Naive thymus-derived CD8-positive, alpha-beta T cell (primary cell): ENCODE measurements around the gene EXOC4. TPM values are rescaled to one million over a fixed set of nuclear protein-coding genes. Genes with fewer than 3 reads are reported as not detected.
"Not testable (repeated sequence)": the region's sequence is repeated elsewhere in the genome, so short reads cannot be mapped to it uniquely, and the experiment has no call there.

Source experiments
- ATAC-seq, 2 donors: fragments of 150-1000 bp; cut with Tn5 transposase in 1 of 2; sonication (Bioruptor Pico), chemical (Tn5 transposase) in 1 of 2; 1 replicate in 1 of 2; 2 replicates in 1 of 2; pipeline ENCODE4 v1.10.0; 2021; ENCODE audit warnings: mild to moderate bottlenecking in 2 of 2, moderate library complexity in 2 of 2
- POLR2A ChIA-PET: fragments of 350-600 bp; sonication (Branson Sonifier 250); formaldehyde crosslinking; loops from one replicate; lab custom pipeline; 2021; ENCODE audit warnings: antibody characterized with exemption; lab: Charles Lee
- DNase-seq, 10 donors: peaks; one replicate each; pipeline versions ENCODE4 v3.0.0 to v3.0.0-alpha.2; 2020 to 2022
- H3K27ac Mint-ChIP-seq, 10 donors: one replicate each; pipeline ENCODE4 v1.8.0; 2020 to 2022; ENCODE audit warnings: mild to moderate bottlenecking in 10 of 10, mixed read lengths in 10 of 10, moderate library complexity in 4 of 10, inconsistent platforms in 1 of 10
- H3K27me3 Mint-ChIP-seq, 5 donors: one replicate each; pipeline ENCODE4 v1.8.0; 2021 to 2022; ENCODE audit warnings: mixed read lengths in 5 of 5
- H3K36me3 Mint-ChIP-seq, 3 donors: one replicate each; pipeline ENCODE4 v1.8.0; 2020 to 2022; ENCODE audit warnings: mixed read lengths in 3 of 3, mild to moderate bottlenecking in 2 of 3, inconsistent platforms in 1 of 3
- H3K4me1 Mint-ChIP-seq, 4 donors: one replicate each; pipeline ENCODE4 v1.8.0; 2021 to 2022; ENCODE audit warnings: mixed read lengths in 4 of 4
- H3K4me3 Mint-ChIP-seq, 10 donors: one replicate each; pipeline ENCODE4 v1.8.0; 2020 to 2022; ENCODE audit warnings: mild to moderate bottlenecking in 10 of 10, mixed read lengths in 10 of 10, moderate library complexity in 6 of 10, inconsistent platforms in 1 of 10
- H3K9me3 Mint-ChIP-seq, 9 donors: one replicate each; pipeline ENCODE4 v1.8.0; 2020 to 2022; ENCODE audit warnings: mixed read lengths in 9 of 9, mild to moderate bottlenecking in 3 of 9, inconsistent platforms in 1 of 9, moderate library complexity in 1 of 9
- polyA plus RNA-seq, 3 donors: library from polyadenylated mRNA; unstranded; fragments of 300-500 nt; fragmentation: Illumina TruSeq; gene quantifications; one replicate each; pipeline ENCODE4 v1.2.3, GENCODE V29; 2021
- total RNA-seq, 8 experiments: library from RNA in 2 of 8; stranded (reverse) in 2 of 8; gene quantifications; one replicate each; pipeline ENCODE4 v1.2.3 and lab custom pipeline; 2021 to 2026

EXOC4 gene
- total and polyA plus RNA-seq, 5 experiments from 2014 or later, result 29.4 to 68.6 (median 42.4) TPM

- DNase-seq (no peak), ATAC-seq (no peak)
- POLR2A ChIA-PET, result no interaction called here
- Mint-ChIP-seq H3K27ac (no peak overlapping the region), H3K4me1 (peaks cover 0 to 2% (median 0%) of the 10 kb centered on the region in 4 donors), H3K36me3 (peaks cover 14 to 40% (median 32%) of the 10 kb centered on the region in 3 donors), H3K9me3 (peaks cover 0 to 32% (median 10%) of the 10 kb centered on the region in 9 donors), H3K27me3 (no peaks in the 10 kb centered on the region), H3K4me3 (no peak overlapping the region)
Measured at GRCh38 chr7:134073276-134073675, 820.4 kb downstream of the EXOC4 start.

DNA sequence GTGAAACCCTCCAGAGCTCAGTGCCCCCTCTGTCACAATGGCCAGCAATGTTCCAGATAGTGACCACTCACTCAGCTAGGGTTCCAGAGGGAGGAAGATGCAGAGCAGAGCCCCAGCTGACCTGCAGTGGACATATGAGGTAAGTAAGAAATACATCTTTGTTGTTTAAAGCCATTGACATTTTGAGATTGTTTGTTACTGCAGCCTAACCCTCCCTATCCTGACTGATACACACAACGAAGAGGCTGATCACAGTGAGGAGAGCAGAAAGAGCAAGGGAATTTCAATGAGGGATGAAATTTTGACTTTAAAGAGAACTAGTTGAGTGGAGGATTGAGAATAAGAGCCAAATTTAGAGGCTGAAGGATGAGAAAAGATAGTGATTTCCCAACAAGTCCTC is 822.9 kb downstream of the EXOC4 start:
- Mint-ChIP-seq H3K4me1 (no peaks in the 10 kb centered on the region), H3K27ac (no peak overlapping the region), H3K36me3 (peaks cover 13 to 31% (median 22%) of the 10 kb centered on the region in 3 donors), H3K4me3 (no peak overlapping the region), H3K27me3 (no peaks in the 10 kb centered on the region), H3K9me3 (peaks cover 0 to 32% (median 12%) of the 10 kb centered on the region in 9 donors)
- POLR2A ChIA-PET, result no interaction called here
- no peak for ATAC-seq
- no peak for DNase-seq

DNA sequence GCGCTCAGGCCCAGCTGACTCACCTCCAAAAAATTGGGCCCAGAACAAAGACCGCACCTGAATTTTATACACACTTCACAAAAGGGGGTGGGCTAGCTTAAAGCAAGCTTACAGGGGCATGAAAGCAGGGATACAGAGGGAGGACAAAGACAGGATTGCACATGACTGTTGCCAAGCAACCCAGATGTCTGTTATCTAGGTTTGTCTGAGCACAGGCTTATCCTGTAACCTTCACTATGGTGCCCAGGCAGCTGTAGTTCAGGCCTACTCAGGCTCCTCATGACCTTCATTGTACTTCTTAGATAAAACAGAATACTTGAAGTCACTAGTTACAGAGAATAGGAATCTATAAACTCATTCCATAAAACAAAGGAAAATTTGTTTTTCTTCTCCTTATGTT is 824.7 kb downstream of the EXOC4 start:
- POLR2A ChIA-PET, H3K27ac Mint-ChIP-seq, H3K4me1 Mint-ChIP-seq: not testable (repeated sequence)

DNA sequence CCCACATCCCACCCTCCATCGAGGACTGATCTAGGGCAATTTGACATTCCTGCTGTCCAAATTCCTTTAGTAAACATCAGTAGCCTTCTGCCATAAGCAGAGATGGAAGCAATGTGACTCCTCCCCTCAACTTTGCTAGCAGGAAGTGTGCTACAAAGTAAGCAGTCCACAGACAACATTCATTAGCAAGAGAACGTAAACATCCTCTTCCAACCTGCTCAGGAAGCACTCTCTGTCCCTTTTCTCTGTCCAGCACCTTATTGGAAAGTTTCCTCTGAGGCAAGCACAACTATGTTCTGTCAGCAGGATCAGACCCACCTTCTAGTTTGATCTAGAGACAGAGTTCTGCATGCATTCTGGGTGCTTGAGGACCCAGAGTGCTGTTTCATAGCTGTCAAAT is 826.1 kb downstream of the EXOC4 start:
- Mint-ChIP-seq H3K27me3 (no peaks in the 10 kb centered on the region), H3K27ac (no peak overlapping the region), H3K4me1 (no peaks in the 10 kb centered on the region), H3K9me3 (peaks cover 0 to 32% (median 9%) of the 10 kb centered on the region in 9 donors), H3K4me3 (no peak overlapping the region), H3K36me3 (peaks cover 10 to 32% (median 20%) of the 10 kb centered on the region in 3 donors)
- ATAC-seq (no peak), DNase-seq (no peak)
- POLR2A ChIA-PET, result no interaction called here

More for the DNA sequence above, 824.7 kb downstream of the EXOC4 start:
- H3K27me3 Mint-ChIP-seq, DNase-seq, ATAC-seq, H3K4me3 Mint-ChIP-seq: not testable (repeated sequence)
- Mint-ChIP-seq H3K36me3 (peaks cover 10 to 32% (median 22%) of the 10 kb centered on the region in 3 donors), H3K9me3 (peaks cover 0 to 32% (median 12%) of the 10 kb centered on the region in 9 donors)

- Mint-ChIP-seq H3K27ac (no peak overlapping the region), H3K27me3 (no peaks in the 10 kb centered on the region), H3K36me3 (peaks cover 0 to 16% (median 9%) of the 10 kb centered on the region in 3 donors), H3K4me1 (peaks cover 0 to 6% (median 0%) of the 10 kb centered on the region in 4 donors), H3K9me3 (peaks cover 0 to 17% (median 7%) of the 10 kb centered on the region in 9 donors), H3K4me3 (no peak overlapping the region)
- POLR2A ChIA-PET, result no interaction called here
- ATAC-seq, result no peak
- DNase-seq, result no peak
Measured at GRCh38 chr7:134081695-134082094, 828.8 kb downstream of the EXOC4 start.

- Mint-ChIP-seq H3K4me3 (no peak overlapping the region), H3K9me3 (peaks cover 6 to 38% (median 20%) of the 10 kb centered on the region in 9 donors), H3K27me3 (peaks cover 0 to under 1% (median 0%) of the 10 kb centered on the region in 5 donors), H3K4me1 (peaks cover 0 to 6% (median 0%) of the 10 kb centered on the region in 4 donors), H3K27ac (no peak overlapping the region), H3K36me3 (peaks cover 0 to 25% (median 22%) of the 10 kb centered on the region in 3 donors)
- POLR2A ChIA-PET, result no interaction called here
- ATAC-seq, result no peak
- DNase-seq, result no peak
Measured at GRCh38 chr7:134083766-134084487, 831.0 kb downstream of the EXOC4 start.

GRCh38 chr7:134084488-134085144 is 831.7 kb downstream of the EXOC4 start:
- H3K27me3 Mint-ChIP-seq, result peaks cover 0 to 3% (median 0%) of the 10 kb centered on the region in 5 donors
- DNase-seq, result no peak
- peaks cover 3 to 31% (median 29%) of the 10 kb centered on the region in 3 donors for H3K36me3 Mint-ChIP-seq
- no peak overlapping the region for H3K4me3 Mint-ChIP-seq
- no peak overlapping the region for H3K27ac Mint-ChIP-seq
- ATAC-seq, result no peak
- POLR2A ChIA-PET, result no interaction called here
- peaks cover 0 to 6% (median 0%) of the 10 kb centered on the region in 4 donors for H3K4me1 Mint-ChIP-seq
- H3K9me3 Mint-ChIP-seq, result peaks cover 12 to 45% (median 25%) of the 10 kb centered on the region in 9 donors

DNA sequence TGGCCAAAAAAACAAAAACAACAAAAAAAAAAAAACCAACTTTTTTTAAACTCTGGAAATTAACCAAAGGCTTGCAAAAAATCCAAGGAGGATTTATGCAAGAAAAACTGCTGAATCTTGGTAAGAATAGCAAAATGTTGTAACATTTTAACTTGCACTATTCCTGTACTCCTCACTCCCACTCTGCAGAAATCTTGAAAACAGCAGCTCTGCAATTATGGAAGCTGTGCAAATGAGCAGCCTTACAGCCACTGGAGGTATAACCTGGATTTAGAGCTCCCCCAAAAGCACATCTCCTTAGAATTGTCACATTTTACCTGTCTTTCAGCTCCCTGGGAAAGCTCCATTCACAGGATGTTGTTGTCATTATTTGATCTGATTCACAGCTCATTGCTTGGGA is 832.4 kb downstream of the EXOC4 start:
- no peak overlapping the region for H3K4me3 Mint-ChIP-seq
- peaks cover 0 to 6% (median 0%) of the 10 kb centered on the region in 4 donors for H3K4me1 Mint-ChIP-seq
- H3K27me3 Mint-ChIP-seq, result peaks cover 0 to 7% (median 0%) of the 10 kb centered on the region in 5 donors
- H3K36me3 Mint-ChIP-seq, result peaks cover 3 to 37% (median 36%) of the 10 kb centered on the region in 3 donors
- H3K27ac Mint-ChIP-seq, result no peak overlapping the region
- no peak for DNase-seq
- no peak for ATAC-seq
- POLR2A ChIA-PET, result no interaction called here
- H3K9me3 Mint-ChIP-seq, result peaks cover 16 to 52% (median 32%) of the 10 kb centered on the region in 9 donors

DNA sequence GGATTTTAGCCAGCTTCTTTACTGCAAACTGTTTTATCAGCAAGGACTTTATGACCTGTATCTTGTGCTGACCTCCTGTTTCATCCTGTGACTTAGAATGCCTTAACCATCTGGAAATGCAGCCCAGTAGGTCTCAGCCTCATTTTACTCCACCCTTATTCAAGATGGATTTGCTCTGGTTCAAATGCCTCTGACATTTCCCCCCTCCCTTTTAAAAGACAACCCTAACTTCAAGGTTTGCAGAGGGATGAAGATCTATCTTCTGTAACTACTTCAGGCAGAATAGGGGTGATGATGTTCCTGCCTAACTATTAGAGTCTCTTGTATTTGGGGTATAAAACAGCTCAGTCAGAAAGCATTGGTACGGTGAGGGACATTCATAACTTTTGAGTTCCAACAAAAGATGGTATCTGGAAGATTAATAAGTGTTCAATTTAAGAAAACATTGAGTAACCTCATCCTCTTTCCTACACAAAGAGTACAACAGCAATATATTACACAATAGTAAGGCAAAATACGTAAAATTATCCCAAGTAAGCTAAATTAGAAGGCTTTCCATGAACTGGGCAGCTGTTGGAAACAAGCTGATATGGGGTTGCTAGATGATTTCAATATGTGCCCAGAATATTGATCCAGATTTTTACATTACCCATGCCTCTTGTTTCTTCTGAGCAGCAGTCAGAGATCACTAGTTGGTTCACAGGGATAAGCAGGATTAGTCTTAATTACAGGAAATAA is 834.3 kb downstream of the EXOC4 start:
- peaks cover 20 to 63% (median 38%) of the 10 kb centered on the region in 9 donors for H3K9me3 Mint-ChIP-seq
- no peak overlapping the region for H3K27ac Mint-ChIP-seq
- ATAC-seq, result no peak
- peaks cover 0 to 6% (median 0%) of the 10 kb centered on the region in 4 donors for H3K4me1 Mint-ChIP-seq
- DNase-seq, result no peak
- peaks cover 0 to 10% (median 0%) of the 10 kb centered on the region in 5 donors for H3K27me3 Mint-ChIP-seq
- POLR2A ChIA-PET, result no interaction called here
- peaks cover 3 to 38% (median 36%) of the 10 kb centered on the region in 3 donors for H3K36me3 Mint-ChIP-seq
- H3K4me3 Mint-ChIP-seq, result no peak overlapping the region

DNA sequence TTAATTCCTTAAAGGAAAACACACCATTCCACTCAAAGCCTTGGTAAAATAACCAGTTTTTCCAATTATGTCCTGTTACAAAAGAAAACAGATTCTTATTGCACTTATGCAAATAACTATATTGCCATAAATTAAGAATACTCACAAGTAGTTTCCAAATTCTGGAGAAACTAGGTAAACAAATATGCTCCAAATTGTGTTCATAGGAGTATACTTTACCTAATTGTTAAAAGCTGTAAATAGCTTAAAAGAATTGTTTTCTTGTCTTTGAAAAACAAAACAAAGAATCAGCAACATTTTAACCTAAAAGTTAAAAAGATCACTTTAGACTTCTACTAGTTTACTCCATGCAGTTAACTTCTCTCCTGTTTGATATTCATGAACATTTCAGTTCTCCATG is 835.3 kb downstream of the EXOC4 start:
- POLR2A ChIA-PET, result no interaction called here
- H3K4me1 Mint-ChIP-seq, result peaks cover 0 to 6% (median 0%) of the 10 kb centered on the region in 4 donors
- no peak overlapping the region for H3K4me3 Mint-ChIP-seq
- no peak for DNase-seq
- H3K27me3 Mint-ChIP-seq, result peaks cover 0 to 10% (median 0%) of the 10 kb centered on the region in 5 donors
- H3K9me3 Mint-ChIP-seq, result peaks cover 24 to 72% (median 44%) of the 10 kb centered on the region in 9 donors
- H3K36me3 Mint-ChIP-seq, result peaks cover 3 to 42% (median 33%) of the 10 kb centered on the region in 3 donors
- no peak overlapping the region for H3K27ac Mint-ChIP-seq
- no peak for ATAC-seq

GRCh38 chr7:134089446-134089845 is 836.6 kb downstream of the EXOC4 start:
- Mint-ChIP-seq H3K9me3 (peaks cover 30 to 85% (median 56%) of the 10 kb centered on the region in 9 donors), H3K4me1 (peaks cover 0 to 6% (median 0%) of the 10 kb centered on the region in 4 donors)

GRCh38 chr7:134098072-134098471 is 845.2 kb downstream of the EXOC4 start:
- Mint-ChIP-seq H3K4me3 (no peak overlapping the region), H3K36me3 (peaks cover 0 to 38% (median 13%) of the 10 kb centered on the region in 3 donors), H3K27me3 (no peaks in the 10 kb centered on the region), H3K4me1 (no peaks in the 10 kb centered on the region), H3K27ac (no peak overlapping the region), H3K9me3 (peaks cover 13 to 58% (median 38%) of the 10 kb centered on the region in 9 donors)
- POLR2A ChIA-PET, result no interaction called here
- DNase-seq (no peak), ATAC-seq (no peak)

More at GRCh38 chr7:134089446-134089845, 836.6 kb downstream of the EXOC4 start:
- H3K36me3 Mint-ChIP-seq, result peaks cover 3 to 51% (median 38%) of the 10 kb centered on the region in 3 donors
- no peak for ATAC-seq
- no peak for DNase-seq
- H3K4me3 Mint-ChIP-seq, result no peak overlapping the region
- no peak overlapping the region for H3K27ac Mint-ChIP-seq
- H3K27me3 Mint-ChIP-seq, result peaks cover 0 to 10% (median 0%) of the 10 kb centered on the region in 5 donors
- POLR2A ChIA-PET, result no interaction called here
